ENCODE measurements around the gene SNCAIP. TPM values are rescaled to one million over a fixed set of nuclear protein-coding genes. Genes with fewer than 3 reads are reported as not detected.

Gene SNCAIP
- total RNA-seq, 1 donor from 2014 or later: 4.2 TPM

GRCh38 chr5:122490718-122491117 lies 178.7 kb downstream of the SNCAIP start:
- Mint-ChIP-seq H3K36me3 (ENCODE audit: unreplicated experiment) (no peaks in the 10 kb centered on the region), H3K4me3 (ENCODE audit: unreplicated experiment) (no peak overlapping the region), H3K9me3 (ENCODE audit: unreplicated experiment) (no peaks in the 10 kb centered on the region), H3K4me1 (ENCODE audit: unreplicated experiment) (no peaks in the 10 kb centered on the region), H3K27ac (ENCODE audit: unreplicated experiment) (no peak overlapping the region), H3K27me3 (ENCODE audit: unreplicated experiment) (peaks cover 21% of the 10 kb centered on the region)
- DNase-seq (ENCODE audit: extremely low spot score, unreplicated experiment): no peak
- TF ChIP-seq CTCF (IDR thresholded peaks at IDR 0.05): no peak

GRCh38 chr5:122492675-122493074 lies 180.6 kb downstream of the SNCAIP start:
- H3K4me3 Mint-ChIP-seq (ENCODE audit: unreplicated experiment): no peak overlapping the region
- H3K9me3 Mint-ChIP-seq (ENCODE audit: unreplicated experiment): no peaks in the 10 kb centered on the region
- H3K27me3 Mint-ChIP-seq (ENCODE audit: unreplicated experiment): peaks cover 21% of the 10 kb centered on the region
- DNase-seq (ENCODE audit: extremely low spot score, unreplicated experiment): no peak
- TF ChIP-seq CTCF (IDR thresholded peaks at IDR 0.05): peak; percentile 46
- H3K4me1 Mint-ChIP-seq (ENCODE audit: unreplicated experiment): no peaks in the 10 kb centered on the region
- H3K27ac Mint-ChIP-seq (ENCODE audit: unreplicated experiment): no peak overlapping the region
- H3K36me3 Mint-ChIP-seq (ENCODE audit: unreplicated experiment): no peaks in the 10 kb centered on the region

- no peak for TF ChIP-seq CTCF (IDR thresholded peaks at IDR 0.05)
- H3K27me3 Mint-ChIP-seq (ENCODE audit: unreplicated experiment): peaks cover 21% of the 10 kb centered on the region
- peaks cover 4% of the 10 kb centered on the region for H3K4me1 Mint-ChIP-seq (ENCODE audit: unreplicated experiment)
- no peak for DNase-seq (ENCODE audit: extremely low spot score, unreplicated experiment)
- no peaks in the 10 kb centered on the region for H3K36me3 Mint-ChIP-seq (ENCODE audit: unreplicated experiment)
- H3K9me3 Mint-ChIP-seq (ENCODE audit: unreplicated experiment): no peaks in the 10 kb centered on the region
- no peak overlapping the region for H3K4me3 Mint-ChIP-seq (ENCODE audit: unreplicated experiment)
- H3K27ac Mint-ChIP-seq (ENCODE audit: unreplicated experiment): no peak overlapping the region
Observed at GRCh38 chr5:122493091-122494021, 181.3 kb downstream of the SNCAIP start.

- Mint-ChIP-seq H3K4me1 (ENCODE audit: unreplicated experiment) (peaks cover 6% of the 10 kb centered on the region), H3K36me3 (ENCODE audit: unreplicated experiment) (no peaks in the 10 kb centered on the region), H3K27me3 (ENCODE audit: unreplicated experiment) (peaks cover 21% of the 10 kb centered on the region), H3K4me3 (ENCODE audit: unreplicated experiment) (no peak overlapping the region), H3K9me3 (ENCODE audit: unreplicated experiment) (no peaks in the 10 kb centered on the region), H3K27ac (ENCODE audit: unreplicated experiment) (no peak overlapping the region)
- DNase-seq (ENCODE audit: extremely low spot score, unreplicated experiment): no peak
- TF ChIP-seq CTCF (IDR thresholded peaks at IDR 0.05): no peak
Observed at GRCh38 chr5:122494109-122494508, 182.1 kb downstream of the SNCAIP start.

- no peaks in the 10 kb centered on the region for H3K9me3 Mint-ChIP-seq (ENCODE audit: unreplicated experiment)
- H3K27me3 Mint-ChIP-seq (ENCODE audit: unreplicated experiment): peaks cover 8% of the 10 kb centered on the region
- no peak for DNase-seq (ENCODE audit: extremely low spot score, unreplicated experiment)
- no peak overlapping the region for H3K27ac Mint-ChIP-seq (ENCODE audit: unreplicated experiment)
- H3K4me3 Mint-ChIP-seq (ENCODE audit: unreplicated experiment): no peak overlapping the region
- H3K4me1 Mint-ChIP-seq (ENCODE audit: unreplicated experiment): peaks cover 26% of the 10 kb centered on the region
- no peaks in the 10 kb centered on the region for H3K36me3 Mint-ChIP-seq (ENCODE audit: unreplicated experiment)
- peak; percentile 69 for TF ChIP-seq CTCF (IDR thresholded peaks at IDR 0.05)
Observed at GRCh38 chr5:122498163-122498562, 186.1 kb downstream of the SNCAIP start.
